Measurements from ENCODE around the gene MMP14. TPM values are rescaled to one million over a fixed set of nuclear protein-coding genes. Genes with fewer than 3 reads are reported as not detected.

The MMP14 gene
- total and polyA plus RNA-seq, 2 of the 13 experiments (the other 11 are each of a cell fraction or from before 2014, with no cell fraction given), result 5.2 to 9.8 TPM

- TF ChIP-seq ZNF687 (CRISPR knock-in tag; IDR thresholded peaks at IDR 0.05) (peak; percentile 87), SATB2 (CRISPR knock-in tag; IDR thresholded peaks at IDR 0.05) (no peak), GABPA (IDR thresholded peaks at IDR 0.05; ENCODE audit: low read depth, low read length) (no peak), GABPA (CRISPR knock-in tag; IDR thresholded peaks at IDR 0.05; ENCODE audit: low read depth) (peak; percentile 82), ZNF749 (CRISPR knock-in tag; IDR thresholded peaks at IDR 0.05; ENCODE audit: borderline replicate concordance) (no peak), RXRB (CRISPR knock-in tag; IDR thresholded peaks at IDR 0.05; ENCODE audit: borderline replicate concordance) (peak; percentile 49; the same call in 1 of the 2 replicates), ZNF30 (CRISPR knock-in tag; IDR thresholded peaks at IDR 0.05) (no peak), ZNF414 (CRISPR knock-in tag; IDR thresholded peaks at IDR 0.05) (no peak; the same call in 1 of the 2 replicates), MLXIP (CRISPR knock-in tag; IDR thresholded peaks at IDR 0.05; ENCODE audit: borderline replicate concordance) (no peak), ZNF577 (CRISPR knock-in tag; IDR thresholded peaks at IDR 0.05; ENCODE audit: borderline replicate concordance, low read depth) (0 out of 2 replicates have a peak, but pooled peaks have one; percentile 2), WIZ (CRISPR knock-in tag; IDR thresholded peaks at IDR 0.05) (no peak), MZF1 (CRISPR knock-in tag; IDR thresholded peaks at IDR 0.05; ENCODE audit: borderline replicate concordance) (no peak), ZNF512B (CRISPR knock-in tag; IDR thresholded peaks at IDR 0.05; ENCODE audit: borderline replicate concordance) (no peak; the same call in 1 of the 2 replicates), ZNF180 (CRISPR knock-in tag; IDR thresholded peaks at IDR 0.05; ENCODE audit: borderline replicate concordance, low read depth) (no peak), TOPORS (CRISPR knock-in tag; IDR thresholded peaks at IDR 0.05) (no peak; the same call in 1 of the 2 replicates), NCOA1 (CRISPR knock-in tag; IDR thresholded peaks at IDR 0.05) (no peak), NCOA5 (CRISPR knock-in tag; IDR thresholded peaks at IDR 0.05) (no peak), RBM22 (optimal IDR thresholded peaks at IDR 0.05; ENCODE audit: low read length) (no peak), MAFF (IDR thresholded peaks at IDR 0.05; ENCODE audit: low read depth, low read length) (no peak)
These were observed 35.8 kb downstream of the MMP14 start (continued) for GRCh38 chr14:22872033-22872832.
